ENCODE data around the gene CRIP3.
A peak's percentile ranks its signal among the peaks of the same experiment; 100 is the strongest.
"Not testable (repeated sequence)": the region's sequence is repeated elsewhere in the genome, so short reads cannot be mapped to it uniquely, and the experiment has no call there.

CRIP3 gene

GRCh38 chr6:43308101-43308989 lies at the start of gene CRIP3:
CRIP3 (minus strand) TSS chr6:43308826; CDS start chr6:43308792, 34 bp downstream.
- peak; percentile 7 for DNase-seq

- DNase-seq: no peak
These were observed 47.4 kb upstream of the CRIP3 start for GRCh38 chr6:43355862-43356590.

GRCh38 chr6:43351951-43352350 lies 43.3 kb upstream of the CRIP3 start:
- not testable (repeated sequence) for DNase-seq

- no peak for DNase-seq
These were observed 38.8 kb upstream of the CRIP3 start for GRCh38 chr6:43347444-43347843.

- DNase-seq: no peak
These were observed 38.4 kb upstream of the CRIP3 start for GRCh38 chr6:43347021-43347420.

GRCh38 chr6:43346243-43346642 lies 37.6 kb upstream of the CRIP3 start:
- DNase-seq: not testable (repeated sequence)

GRCh38 chr6:43339168-43339567 lies 30.5 kb upstream of the CRIP3 start:
- no peak for DNase-seq

GRCh38 chr6:43338243-43338642 lies 29.6 kb upstream of the CRIP3 start:
- no peak for DNase-seq

GRCh38 chr6:43336382-43336781 lies 27.8 kb upstream of the CRIP3 start:
- no peak for DNase-seq

- no peak for DNase-seq
These were observed 26.8 kb upstream of the CRIP3 start for GRCh38 chr6:43335469-43335868.

- peak; percentile 58 for DNase-seq
These were observed 26.0 kb upstream of the CRIP3 start for GRCh38 chr6:43334466-43335095.

- DNase-seq: no peak
These were observed 23.3 kb upstream of the CRIP3 start for GRCh38 chr6:43331891-43332290.

- DNase-seq: no peak
These were observed 22.8 kb upstream of the CRIP3 start for GRCh38 chr6:43331470-43331869.

- no peak for DNase-seq
These were observed 19.9 kb upstream of the CRIP3 start for GRCh38 chr6:43328528-43328927.

- DNase-seq: no peak
These were observed 17.2 kb upstream of the CRIP3 start for GRCh38 chr6:43325876-43326275.

GRCh38 chr6:43318011-43318410 lies 9.4 kb upstream of the CRIP3 start:
- no peak for DNase-seq

- no peak for DNase-seq
These were observed 5.2 kb upstream of the CRIP3 start for GRCh38 chr6:43313813-43314212.

GRCh38 chr6:43311666-43312065 lies 3.0 kb upstream of the CRIP3 start:
- DNase-seq: no peak

GRCh38 chr6:43310624-43311023 lies 2.0 kb upstream of the CRIP3 start:
- no peak for DNase-seq

GRCh38 chr6:43310134-43310533 lies 1.5 kb upstream of the CRIP3 start:
- no peak for DNase-seq

GRCh38 chr6:43308990-43309477 lies 408 bp upstream of the CRIP3 start:
- no peak for DNase-seq

- DNase-seq: no peak
These were observed 1.1 kb downstream of the CRIP3 start for GRCh38 chr6:43307451-43308100.

- DNase-seq: no peak
These were observed 2.5 kb downstream of the CRIP3 start for GRCh38 chr6:43306086-43306485.
